ENCODE measurements around the gene ZPLD1.

DNA sequence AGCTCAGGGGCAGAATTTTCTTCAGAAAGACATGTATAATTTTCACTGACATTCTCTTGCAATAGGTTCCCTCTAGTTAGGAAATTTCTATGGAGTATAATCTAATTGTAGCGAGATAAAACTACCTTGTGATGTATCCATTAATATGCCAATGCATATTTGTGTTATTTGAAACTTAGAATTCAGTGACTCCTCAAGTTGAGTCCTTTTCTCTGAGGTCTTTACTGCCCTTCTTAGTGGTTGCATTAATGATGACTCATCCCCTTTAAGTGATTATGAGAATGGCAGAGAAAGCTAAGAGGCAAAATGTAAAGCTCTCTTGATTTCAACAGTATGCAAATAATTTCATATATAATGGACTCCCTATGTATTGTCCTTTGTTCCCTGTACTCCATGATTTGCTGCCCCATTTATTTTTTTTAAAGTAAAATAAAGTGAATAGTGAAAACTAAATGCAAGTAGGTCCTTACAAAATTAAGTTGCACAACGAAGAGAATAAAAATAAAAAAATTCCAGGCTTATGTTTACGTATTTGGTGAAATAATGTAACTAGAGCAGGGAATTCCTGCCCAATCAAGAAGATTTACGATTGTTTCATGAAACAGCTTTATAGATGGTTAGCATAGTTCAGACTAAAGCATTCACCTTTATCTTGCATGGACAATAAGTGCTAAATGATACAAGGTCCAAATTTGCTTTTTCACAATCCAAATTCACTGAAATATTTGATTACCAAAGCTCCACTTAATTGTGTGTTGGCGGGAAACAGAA lies 78.1 kb downstream of the ZPLD1 start:
- TF ChIP-seq, protein P1, sequence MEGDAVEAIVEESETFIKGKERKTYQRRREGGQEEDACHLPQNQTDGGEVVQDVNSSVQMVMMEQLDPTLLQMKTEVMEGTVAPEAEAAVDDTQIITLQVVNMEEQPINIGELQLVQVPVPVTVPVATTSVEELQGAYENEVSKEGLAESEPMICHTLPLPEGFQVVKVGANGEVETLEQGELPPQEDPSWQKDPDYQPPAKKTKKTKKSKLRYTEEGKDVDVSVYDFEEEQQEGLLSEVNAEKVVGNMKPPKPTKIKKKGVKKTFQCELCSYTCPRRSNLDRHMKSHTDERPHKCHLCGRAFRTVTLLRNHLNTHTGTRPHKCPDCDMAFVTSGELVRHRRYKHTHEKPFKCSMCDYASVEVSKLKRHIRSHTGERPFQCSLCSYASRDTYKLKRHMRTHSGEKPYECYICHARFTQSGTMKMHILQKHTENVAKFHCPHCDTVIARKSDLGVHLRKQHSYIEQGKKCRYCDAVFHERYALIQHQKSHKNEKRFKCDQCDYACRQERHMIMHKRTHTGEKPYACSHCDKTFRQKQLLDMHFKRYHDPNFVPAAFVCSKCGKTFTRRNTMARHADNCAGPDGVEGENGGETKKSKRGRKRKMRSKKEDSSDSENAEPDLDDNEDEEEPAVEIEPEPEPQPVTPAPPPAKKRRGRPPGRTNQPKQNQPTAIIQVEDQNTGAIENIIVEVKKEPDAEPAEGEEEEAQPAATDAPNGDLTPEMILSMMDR (IDR thresholded peaks at IDR 0.05; ENCODE audit: insufficient read depth, low read depth, low read length) = no peak
- no peak for TF ChIP-seq EZH2 (IDR thresholded peaks at IDR 0.05; ENCODE audit: insufficient read depth, low read length)

Measured in astrocyte (in vitro differentiated cells and primary cell).